ENCODE measurements around the gene MYOM3. TPM values are rescaled to one million over a fixed set of nuclear protein-coding genes. Genes with fewer than 3 reads are reported as not detected.

The MYOM3 gene
- total and polyA plus RNA-seq, 2 experiments from 2014 or later: 2.0 to 2.4 TPM

GRCh38 chr1:24021403-24022266, 90.3 kb downstream of the MYOM3 start:
- Histone ChIP-seq H3K27me3 (no peaks in the 10 kb centered on the region), H3K79me2 (no peaks in the 10 kb centered on the region), H4K20me1 (ENCODE audit: insufficient read depth, poor library complexity, severe bottlenecking) (no peaks in the 10 kb centered on the region), H3K27ac (peak overlapping the region; percentile 95), H2AFZ (no peak overlapping the region), H3K4me3 (no peak overlapping the region), H3K9me3 (ENCODE audit: low read depth) (no peaks in the 10 kb centered on the region), H3K9me2 (replicated peaks; ENCODE audit: insufficient read depth) (no peaks in the 10 kb centered on the region), H3K4me1 (ENCODE audit: insufficient read depth) (peaks cover 50% of the 10 kb centered on the region), H3K36me3 (replicated peaks; ENCODE audit: insufficient read depth, low read depth) (no peaks in the 10 kb centered on the region), H3K4me2 (peak overlapping the region; percentile 25)
- no peak for TF ChIP-seq EZH2phosphoT487 (IDR thresholded peaks at IDR 0.05; ENCODE audit: low read depth, severe bottlenecking, unreplicated experiment)
- no peak for TF ChIP-seq EZH2 (IDR thresholded peaks at IDR 0.05; ENCODE audit: borderline replicate concordance)
- TF ChIP-seq CTCF (IDR thresholded peaks at IDR 0.05; ENCODE audit: poor library complexity): no peak
- DNase-seq (ENCODE audit: low spot score): peak; percentile 36
- WGBS (ENCODE audit: low lambda C conversion rate, missing lambda C conversion rate): 69% methylated on average over 7 of the region's 7 CpGs

- Histone ChIP-seq H3K9me3 (ENCODE audit: low read depth) (no peaks in the 10 kb centered on the region), H3K27ac (peak overlapping the region; percentile 95), H2AFZ (no peak overlapping the region), H3K4me3 (no peak overlapping the region), H3K27me3 (no peaks in the 10 kb centered on the region), H3K36me3 (replicated peaks; ENCODE audit: insufficient read depth, low read depth) (no peaks in the 10 kb centered on the region), H3K79me2 (no peaks in the 10 kb centered on the region), H4K20me1 (ENCODE audit: insufficient read depth, poor library complexity, severe bottlenecking) (no peaks in the 10 kb centered on the region), H3K9me2 (replicated peaks; ENCODE audit: insufficient read depth) (no peaks in the 10 kb centered on the region), H3K4me1 (ENCODE audit: insufficient read depth) (peaks cover 58% of the 10 kb centered on the region), H3K4me2 (no peak overlapping the region)
- no peak for TF ChIP-seq CTCF (IDR thresholded peaks at IDR 0.05; ENCODE audit: poor library complexity)
- WGBS (ENCODE audit: low lambda C conversion rate, missing lambda C conversion rate): 94% methylated on average over 3 of the region's 3 CpGs
- no peak for DNase-seq (ENCODE audit: low spot score)
These were observed 91.5 kb downstream of the MYOM3 start for GRCh38 chr1:24020470-24020869.

GRCh38 chr1:24020025-24020424, 91.9 kb downstream of the MYOM3 start:
- no peak overlapping the region for H3K4me3 ChIP-seq
- WGBS (ENCODE audit: low lambda C conversion rate, missing lambda C conversion rate): 85% methylated on average over 5 of the region's 5 CpGs
- DNase-seq (ENCODE audit: low spot score): no peak
- no peaks in the 10 kb centered on the region for H3K9me3 ChIP-seq (ENCODE audit: low read depth)
- no peaks in the 10 kb centered on the region for H3K36me3 ChIP-seq (replicated peaks; ENCODE audit: insufficient read depth, low read depth)
- H3K9me2 ChIP-seq (replicated peaks; ENCODE audit: insufficient read depth): no peaks in the 10 kb centered on the region
- H3K27me3 ChIP-seq: no peaks in the 10 kb centered on the region
- no peak for TF ChIP-seq EZH2phosphoT487 (IDR thresholded peaks at IDR 0.05; ENCODE audit: low read depth, severe bottlenecking, unreplicated experiment)
- no peak for TF ChIP-seq CTCF (IDR thresholded peaks at IDR 0.05; ENCODE audit: poor library complexity)
- no peak for TF ChIP-seq EZH2 (IDR thresholded peaks at IDR 0.05; ENCODE audit: borderline replicate concordance)
- no peaks in the 10 kb centered on the region for H4K20me1 ChIP-seq (ENCODE audit: insufficient read depth, poor library complexity, severe bottlenecking)
- peaks cover 62% of the 10 kb centered on the region for H3K4me1 ChIP-seq (ENCODE audit: insufficient read depth)
- no peak overlapping the region for H2AFZ ChIP-seq
- peak overlapping the region; percentile 95 for H3K27ac ChIP-seq
- H3K4me2 ChIP-seq: no peak overlapping the region
- no peaks in the 10 kb centered on the region for H3K79me2 ChIP-seq
